HepG2 (cell line): ENCODE results near the gene PFKFB2. TPM values are rescaled to one million over a fixed set of nuclear protein-coding genes. Genes with fewer than 3 reads are reported as not detected.

Experiments
- ATAC-seq: fragments of 200-7000 bp; cut with Tn5 transposase; 3 replicates; pipeline ENCODE4 v1.9.1; 2020; ENCODE audit warnings: mild to moderate bottlenecking, moderate library complexity
- BruUV-seq: library from RNA; stranded (reverse); fragments of 400-500 nt; replicated peaks from 2 replicates; lab custom pipeline; 2021; lab: Mats Ljungman, UMichigan
- CTCF ChIA-PET: fragments of 300-600 bp; formaldehyde crosslinking; extraction: SDS; loops from one replicate; lab custom pipeline; 2021; ENCODE audit warnings: low total read pairs, inconsistent platforms, low intra/inter-chr PET ratio; lab: Yijun Ruan, JAX
- POLR2A ChIA-PET: fragments of 350-600 bp; sonication (Branson Sonifier 250); formaldehyde crosslinking; loops from one replicate; lab custom pipeline; 2020; ENCODE audit warnings: antibody characterized with exemption, inconsistent platforms; lab: Yijun Ruan, JAX
- DNase-seq: peaks from one replicate; pipeline ENCODE4 v3.0.0-alpha.2; 2015; ENCODE audit warnings: low spot score
- FAIRE-seq: peaks from 3 replicates; lab custom pipeline; 2011; peaks lifted over from hg19 to GRCh38; lab: Jason Lieb, UNC
- H2AFZ ChIP-seq: one replicate; pipeline ENCODE4 v1.6.1; 2011; ENCODE audit warnings: low read length, inconsistent platforms
- H3K27ac ChIP-seq: fragments of 300-600 bp; 3 replicates; pipeline ENCODE4 v1.8.0; 2011; ENCODE audit warnings: mixed run types, mild to moderate bottlenecking, mixed read lengths, low read length, inconsistent platforms; ENCODE audit not compliant: insufficient read depth; ENCODE audit errors: extremely low read length
- H3K27me3 ChIP-seq, 2 experiments: fragments of 200-600 bp in 1 of 2; 2 replicates in 1 of 2; 3 replicates in 1 of 2; pipeline versions ENCODE4 v1.6.0 to v1.8.0; 2011; ENCODE audit warnings: low read length in 2 of 2, mild to moderate bottlenecking in 2 of 2, moderate library complexity in 2 of 2, inconsistent platforms in 1 of 2; ENCODE audit not compliant: insufficient read depth in 2 of 2, control insufficient read depth in 1 of 2
- H3K36me3 ChIP-seq, 2 experiments: fragments of 200-600 bp in 1 of 2; replicated peaks in 1 of 2; 2 replicates in 1 of 2; 3 replicates in 1 of 2; pipeline versions ENCODE4 v1.5.1 to v1.8.0; 2011; ENCODE audit warnings: low read length in 2 of 2, inconsistent platforms in 1 of 2; ENCODE audit not compliant: insufficient read depth in 2 of 2, control insufficient read depth in 1 of 2
- H3K4me1 ChIP-seq: 2 replicates; pipeline ENCODE4 v1.5.1; 2012; ENCODE audit warnings: low read length, inconsistent platforms; ENCODE audit not compliant: insufficient read depth
- H3K4me2 ChIP-seq: 2 replicates; pipeline ENCODE4 v1.6.0; 2011; ENCODE audit warnings: low read depth, low read length, inconsistent platforms
- H3K4me3 ChIP-seq, 3 experiments: fragments of 200-600 bp in 1 of 3; sonication (generic), shearing (Covaris generic) in 1 of 3; replicated peaks in 1 of 3; 2 replicates each; pipeline ENCODE4 v1.5.1; 2011 to 2016; ENCODE audit warnings: low read length in 3 of 3, inconsistent platforms in 2 of 3, low read depth in 2 of 3, mild to moderate bottlenecking in 2 of 3, control low read depth in 1 of 3, mixed read lengths in 1 of 3; ENCODE audit not compliant: insufficient read depth in 1 of 3
- H3K79me2 ChIP-seq: one replicate; pipeline ENCODE4 v1.6.1; 2011; ENCODE audit warnings: low read length, inconsistent platforms; ENCODE audit not compliant: insufficient read depth
- H3K9ac ChIP-seq: 2 replicates; pipeline ENCODE4 v1.6.0; 2011; ENCODE audit warnings: mild to moderate bottlenecking, low read depth, low read length, inconsistent platforms; ENCODE audit not compliant: insufficient read depth
- H3K9me3 ChIP-seq: 2 replicates; pipeline ENCODE4 v1.5.1; 2012; ENCODE audit warnings: mild to moderate bottlenecking, low read length
- H4K20me1 ChIP-seq: 2 replicates; pipeline ENCODE4 v1.6.0; 2011; ENCODE audit warnings: inconsistent platforms, mild to moderate bottlenecking, low read length, moderate library complexity; ENCODE audit not compliant: insufficient read depth
- ADNP ChIP-seq: sonication (generic); formaldehyde crosslinking; IDR thresholded peaks from 2 replicates; pipeline ENCODE4 v1.4.0; 2020; ENCODE audit warnings: missing genetic modification reagents
- GMEB2 ChIP-seq: IDR thresholded peaks from 2 replicates; pipeline ENCODE4 v1.6.1; 2016; ENCODE audit warnings: missing biosample characterization, missing genetic modification reagents, low read depth
- IRF1 ChIP-seq: sonication (generic); formaldehyde crosslinking; IDR thresholded peaks from 2 replicates; pipeline ENCODE4 v1.4.0; 2020; ENCODE audit warnings: low read depth, mild to moderate bottlenecking, missing genetic modification reagents
- PCBP1 ChIP-seq: fragments of 200-400 bp; formaldehyde crosslinking; IDR thresholded peaks from 2 replicates; pipeline ENCODE4 v1.6.1; 2017; ENCODE audit warnings: mild to moderate bottlenecking, low read depth, low read length, borderline replicate concordance
- TBX3 ChIP-seq: fragments of 450-650 bp; IDR thresholded peaks from 2 replicates; pipeline ENCODE4 v1.6.1; 2017; ENCODE audit warnings: antibody characterized with exemption, mild to moderate bottlenecking, inconsistent platforms, borderline replicate concordance
- ZFAT ChIP-seq: sonication (generic); formaldehyde crosslinking; conservative IDR thresholded peaks from 2 replicates; pipeline ENCODE4 v1.8.1; 2023; ENCODE audit warnings: missing genetic modification reagents, inconsistent platforms
- ZNF142 ChIP-seq: sonication (generic); formaldehyde crosslinking; IDR thresholded peaks from 2 replicates; pipeline ENCODE4 v1.4.0; 2020; ENCODE audit warnings: missing genetic modification reagents
- ZNF776 ChIP-seq: sonication (generic); formaldehyde crosslinking; IDR thresholded peaks from 2 replicates; pipeline ENCODE4 v1.4.0; 2020; ENCODE audit warnings: mild to moderate bottlenecking, missing genetic modification reagents
- WGBS: methylation state at CpG from one replicate; pipeline ENCODE4 v1.1.6; 2017; ENCODE audit warnings: low lambda C conversion rate; 5-methylcytosine and 5-hydroxymethylcytosine counted together
- in situ Hi-C: cut with HindIII; loops from 2 replicates; pipeline ENCODE4 v1.10.0; 2017; ENCODE audit warnings: low pct_unique_long_range_greater_than_20kb; ENCODE audit not compliant: extremely low pct_ligation_motif_present
- intact Hi-C: fragments of 100-400 bp; cut with micrococcal nuclease; formaldehyde crosslinking; loops from one replicate; pipeline ENCODE4 v1.10.0; 2022; ENCODE audit not compliant: unreplicated experiment
- polyA plus RNA-seq, 8 experiments: library from polyadenylated mRNA; depleted of rRNA in 3 of 8; stranded (reverse) in 7 of 8; unstranded in 1 of 8; fragments of >200 nt; fragmentation: Illumina TruSeq in 4 of 8; extraction: Trizol in 4 of 8; gene quantifications; 2 replicates each; pipeline versions ENCODE4 v1.2.1 to v1.2.3, GENCODE V29; 2011 to 2016; ENCODE audit warnings: low read depth in 4 of 8, missing spikeins in 1 of 8, mixed read lengths in 1 of 8; ENCODE audit not compliant: insufficient read depth in 1 of 8
- total RNA-seq, 5 experiments: library from RNA; depleted of rRNA; stranded (reverse); fragments of >200 nt; fragmentation: Illumina TruSeq; extraction: Trizol; gene quantifications; 2 replicates each; pipeline ENCODE4 v1.2.3, GENCODE V29; 2016; ENCODE audit warnings: low read depth in 1 of 5
- TF ChIP-seq, protein P1 (sequence below): sonication (generic); formaldehyde crosslinking; IDR thresholded peaks from 2 replicates; pipeline ENCODE4 v1.8.1; 2023; ENCODE audit warnings: mild to moderate bottlenecking, missing genetic modification reagents
- TF ChIP-seq, protein P2 (sequence below): sonication (generic); formaldehyde crosslinking; IDR thresholded peaks from 2 replicates; pipeline ENCODE4 v1.5.1; 2020; ENCODE audit warnings: mild to moderate bottlenecking, missing genetic modification reagents, borderline replicate concordance
- TF ChIP-seq, protein P3 (sequence below): sonication (generic); formaldehyde crosslinking; IDR thresholded peaks from 2 replicates; pipeline ENCODE4 v1.8.0; 2022; ENCODE audit warnings: missing genetic modification reagents, mild to moderate bottlenecking, inconsistent platforms, borderline replicate concordance

The PFKFB2 gene
- total and polyA plus RNA-seq, 2 of the 13 experiments (the other 11 are each of a cell fraction or from before 2014, with no cell fraction given): 4.6 to 10.6 TPM

GRCh38 chr1:207103892-207104373 is 50.9 kb downstream of the PFKFB2 start, which contains the start of gene C4BPA:
Gene C4BPA, plus strand, starts transcription at chr1:207104233. Its CDS starts 8,793 bp downstream, at chr1:207113026.
- peak; percentile 90 for DNase-seq
- Histone ChIP-seq H3K9ac (no peak within 1 kb of the TSS), H3K27me3 (no peaks in the 10 kb centered on the region), H3K4me3 (no peak within 1 kb of the TSS), H3K36me3 (peaks cover 3 to 5% of the 10 kb centered on the region in 2 experiments; a peak in 4 of 5 replicates), H4K20me1 (no peaks in the 10 kb centered on the region), H3K4me2 (peak within 1 kb of the TSS; percentile 44), H3K27ac (peak within 1 kb of the TSS; percentile 52), H2AFZ (peak within 1 kb of the TSS; percentile 71), H3K4me1 (peaks cover 36% of the 10 kb centered on the region), H3K9me3 (peaks cover under 1% of the 10 kb centered on the region; the same call in 1 of the 2 replicates), H3K79me2 (no peaks in the 10 kb centered on the region)
- ATAC-seq: peak; percentile 97
- 19% methylated on average over 7 of the region's 7 CpGs for WGBS
- intact Hi-C loops (loop anchor here (2.0 to 5.0 kb wide), 2 partner anchors 15 to 138 kb away; partner anchors contain the start of gene C4BPB), in situ Hi-C loops (no loop called here)
- ChIA-PET POLR2A (interaction anchor here (0.9 to 3.4 kb wide), 9 partner anchors 12 to 304 kb away, joined by 3 to 26 read pairs (median 6); partner anchors contain the start of genes C4BPB, CD55 and PFKFB2), CTCF (no interaction called here)
- FAIRE-seq: peak; percentile 96
- BruUV-seq: no TSS peak
- TF ChIP-seq ZFAT (CRISPR knock-in tag) (no peak), PCBP1 (no peak), ZNF142 (CRISPR knock-in tag) (no peak), IRF1 (no peak), TBX3 (no peak), ZNF776 (CRISPR knock-in tag) (no peak), ADNP (CRISPR knock-in tag) (no peak), GMEB2 (no peak)
- TF ChIP-seq, protein P1, sequence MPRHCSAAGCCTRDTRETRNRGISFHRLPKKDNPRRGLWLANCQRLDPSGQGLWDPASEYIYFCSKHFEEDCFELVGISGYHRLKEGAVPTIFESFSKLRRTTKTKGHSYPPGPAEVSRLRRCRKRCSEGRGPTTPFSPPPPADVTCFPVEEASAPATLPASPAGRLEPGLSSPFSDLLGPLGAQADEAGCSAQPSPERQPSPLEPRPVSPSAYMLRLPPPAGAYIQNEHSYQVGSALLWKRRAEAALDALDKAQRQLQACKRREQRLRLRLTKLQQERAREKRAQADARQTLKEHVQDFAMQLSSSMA (CRISPR knock-in tag): no peak
- TF ChIP-seq, protein P2, sequence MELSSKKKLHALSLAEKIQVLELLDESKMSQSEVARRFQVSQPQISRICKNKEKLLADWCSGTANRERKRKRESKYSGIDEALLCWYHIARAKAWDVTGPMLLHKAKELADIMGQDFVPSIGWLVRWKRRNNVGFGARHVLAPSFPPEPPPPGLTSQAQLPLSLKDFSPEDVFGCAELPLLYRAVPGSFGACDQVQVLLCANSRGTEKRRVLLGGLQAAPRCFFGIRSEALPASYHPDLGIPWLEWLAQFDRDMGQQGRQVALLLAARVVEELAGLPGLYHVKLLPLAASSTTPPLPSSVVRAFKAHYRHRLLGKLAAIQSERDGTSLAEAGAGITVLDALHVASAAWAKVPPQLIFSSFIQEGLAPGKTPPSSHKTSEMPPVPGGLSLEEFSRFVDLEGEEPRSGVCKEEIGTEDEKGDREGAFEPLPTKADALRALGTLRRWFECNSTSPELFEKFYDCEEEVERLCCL: no peak
- TF ChIP-seq, protein P3, sequence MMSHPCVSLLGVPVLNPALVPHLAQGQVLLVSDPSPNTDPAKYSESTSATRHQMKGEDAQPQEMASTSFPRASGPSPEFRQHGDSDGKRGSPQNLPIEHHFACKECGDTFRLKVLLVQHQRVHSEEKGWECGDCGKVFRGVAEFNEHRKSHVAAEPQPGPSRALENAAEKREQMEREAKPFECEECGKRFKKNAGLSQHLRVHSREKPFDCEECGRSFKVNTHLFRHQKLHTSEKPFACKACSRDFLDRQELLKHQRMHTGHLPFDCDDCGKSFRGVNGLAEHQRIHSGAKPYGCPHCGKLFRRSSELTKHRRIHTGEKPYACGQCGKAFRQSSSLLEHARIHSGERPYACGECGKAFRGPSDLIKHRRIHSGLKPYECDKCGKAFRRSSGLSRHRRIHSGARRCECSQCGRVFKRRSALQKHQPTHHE (CRISPR knock-in tag): no peak
